Upper lobe of left lung (tissue), 4 donors: Measurements from ENCODE around the gene CDKL4.

Source experiments
- EP300 ChIP-seq, 4 donors: sonication (generic); formaldehyde crosslinking; IDR thresholded peaks; one replicate each; pipeline ENCODE4 v1.5.1; 2017; ENCODE audit warnings: antibody characterized with exemption in 4 of 4, control low read depth in 2 of 4
- POLR2A ChIP-seq, 4 donors: fragments of 450-650 bp; IDR thresholded peaks; one replicate each; pipeline ENCODE4 v1.5.1; 2016 to 2017; ENCODE audit warnings: antibody characterized with exemption in 4 of 4, mild to moderate bottlenecking in 2 of 4
- POLR2AphosphoS5 ChIP-seq, 2 donors: sonication (generic); formaldehyde crosslinking; IDR thresholded peaks; one replicate each; pipeline ENCODE4 v1.5.1; 2017; ENCODE audit warnings: antibody characterized with exemption in 2 of 2
- TF ChIP-seq, protein P1 (sequence below), 6 experiments: fragments of 450-650 bp in 4 of 6; fragments of 200-600 bp in 2 of 6; sonication (generic) in 2 of 6; IDR thresholded peaks; one replicate each; pipeline ENCODE4 v1.5.1; 2016 to 2019; ENCODE audit warnings: antibody characterized with exemption in 6 of 6

DNA sequence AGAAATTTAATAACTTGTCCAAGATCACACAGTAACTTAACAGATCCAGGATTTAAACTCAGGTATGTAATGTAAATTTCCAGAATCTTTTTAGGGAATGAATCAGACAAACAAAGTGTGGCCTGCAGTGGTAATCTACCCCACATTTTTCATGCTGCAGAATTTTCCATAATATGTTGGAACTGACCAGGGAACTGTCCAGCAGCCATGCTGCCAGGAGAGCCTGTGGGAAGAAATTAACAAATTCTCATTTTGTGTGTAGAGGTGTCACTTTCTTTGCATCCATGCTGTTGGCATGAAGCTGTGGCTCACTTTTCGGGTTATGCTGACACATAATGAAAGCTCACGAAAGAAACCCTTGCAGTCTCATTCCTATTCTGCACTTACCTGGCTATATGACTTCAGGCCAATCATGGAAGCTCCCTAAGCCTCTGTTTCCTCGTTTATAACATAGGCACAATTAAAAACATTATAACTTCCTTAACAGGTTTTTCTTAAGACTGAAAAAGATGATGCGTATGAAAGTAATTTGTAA lies 54.7 kb downstream of the CDKL4 start:
- TF ChIP-seq, protein P1, sequence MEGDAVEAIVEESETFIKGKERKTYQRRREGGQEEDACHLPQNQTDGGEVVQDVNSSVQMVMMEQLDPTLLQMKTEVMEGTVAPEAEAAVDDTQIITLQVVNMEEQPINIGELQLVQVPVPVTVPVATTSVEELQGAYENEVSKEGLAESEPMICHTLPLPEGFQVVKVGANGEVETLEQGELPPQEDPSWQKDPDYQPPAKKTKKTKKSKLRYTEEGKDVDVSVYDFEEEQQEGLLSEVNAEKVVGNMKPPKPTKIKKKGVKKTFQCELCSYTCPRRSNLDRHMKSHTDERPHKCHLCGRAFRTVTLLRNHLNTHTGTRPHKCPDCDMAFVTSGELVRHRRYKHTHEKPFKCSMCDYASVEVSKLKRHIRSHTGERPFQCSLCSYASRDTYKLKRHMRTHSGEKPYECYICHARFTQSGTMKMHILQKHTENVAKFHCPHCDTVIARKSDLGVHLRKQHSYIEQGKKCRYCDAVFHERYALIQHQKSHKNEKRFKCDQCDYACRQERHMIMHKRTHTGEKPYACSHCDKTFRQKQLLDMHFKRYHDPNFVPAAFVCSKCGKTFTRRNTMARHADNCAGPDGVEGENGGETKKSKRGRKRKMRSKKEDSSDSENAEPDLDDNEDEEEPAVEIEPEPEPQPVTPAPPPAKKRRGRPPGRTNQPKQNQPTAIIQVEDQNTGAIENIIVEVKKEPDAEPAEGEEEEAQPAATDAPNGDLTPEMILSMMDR (IDR thresholded peaks at IDR 0.05): no peak
- TF ChIP-seq POLR2AphosphoS5 (IDR thresholded peaks at IDR 0.05) (no peak), POLR2A (IDR thresholded peaks at IDR 0.05) (no peak), EP300 (IDR thresholded peaks at IDR 0.05) (no peak)
